Umbilical cord (tissue), 2 donors: Measurements from ENCODE around the gene KLHL5. TPM values are rescaled to one million over a fixed set of nuclear protein-coding genes. Genes with fewer than 3 reads are reported as not detected.

Source experiments
- DNase-seq: peaks from one replicate; pipeline ENCODE4 v3.0.0-alpha.2; 2015; ENCODE audit warnings: low spot score
- total RNA-seq: library from RNA; depleted of rRNA; stranded (reverse); fragments of >200 nt; gene quantifications from one replicate; pipeline ENCODE4 v1.2.3, GENCODE V29; 2014; ENCODE audit warnings: low replicate concordance; ENCODE audit not compliant: insufficient read depth

The KLHL5 gene
- total RNA-seq, 1 donor from 2014 or later, result 30.8 TPM

GRCh38 chr4:39043861-39044363 lies 18.1 kb upstream of the KLHL5 start:
- peak; percentile 14 for DNase-seq

- DNase-seq, result peak; percentile 92
These were observed 17.6 kb upstream of the KLHL5 start for GRCh38 chr4:39044364-39044955.

GRCh38 chr4:39044956-39045826 lies 16.8 kb upstream of the KLHL5 start:
- DNase-seq, result peak; percentile 40

GRCh38 chr4:39045827-39046221 lies 16.2 kb upstream of the KLHL5 start:
- DNase-seq, result no peak

DNA sequence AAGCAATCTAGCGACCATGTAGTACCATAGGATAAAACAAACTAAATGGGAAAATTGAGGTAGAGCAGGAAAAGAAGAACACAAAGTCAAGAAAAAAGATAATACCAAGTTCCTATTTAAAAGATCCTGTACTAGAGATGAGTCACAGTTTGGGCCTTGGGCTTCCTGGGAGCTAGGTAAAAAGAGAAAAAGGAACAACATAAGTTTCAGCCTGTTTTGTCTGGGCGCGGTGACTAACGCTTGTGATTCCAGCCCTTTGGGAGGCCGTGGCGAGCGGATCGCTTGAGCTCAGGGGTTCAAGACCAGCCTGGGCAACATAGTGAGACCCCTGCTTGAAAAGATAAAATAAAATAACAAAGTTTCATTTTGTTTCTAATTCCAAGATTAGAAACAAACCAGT lies 15.8 kb upstream of the KLHL5 start:
- peak; percentile 4 for DNase-seq

- no peak for DNase-seq
These were observed 14.4 kb upstream of the KLHL5 start for GRCh38 chr4:39047681-39048080.

- no peak for DNase-seq
These were observed 13.7 kb upstream of the KLHL5 start for GRCh38 chr4:39048311-39048710.

- DNase-seq, result no peak
These were observed 11.4 kb upstream of the KLHL5 start for GRCh38 chr4:39050590-39050989.

GRCh38 chr4:39051492-39051891 lies 10.5 kb upstream of the KLHL5 start:
- no peak for DNase-seq

GRCh38 chr4:39053983-39054382 lies 8.0 kb upstream of the KLHL5 start:
- no peak for DNase-seq

- DNase-seq, result no peak
These were observed 7.5 kb upstream of the KLHL5 start for GRCh38 chr4:39054497-39054896.

GRCh38 chr4:39056023-39056422 lies 6.0 kb upstream of the KLHL5 start:
- no peak for DNase-seq

- no peak for DNase-seq
These were observed 575 bp upstream of the KLHL5 start for GRCh38 chr4:39061457-39061856.

GRCh38 chr4:39062770-39063097 lies 702 bp downstream of the KLHL5 start:
- DNase-seq, result no peak

DNA sequence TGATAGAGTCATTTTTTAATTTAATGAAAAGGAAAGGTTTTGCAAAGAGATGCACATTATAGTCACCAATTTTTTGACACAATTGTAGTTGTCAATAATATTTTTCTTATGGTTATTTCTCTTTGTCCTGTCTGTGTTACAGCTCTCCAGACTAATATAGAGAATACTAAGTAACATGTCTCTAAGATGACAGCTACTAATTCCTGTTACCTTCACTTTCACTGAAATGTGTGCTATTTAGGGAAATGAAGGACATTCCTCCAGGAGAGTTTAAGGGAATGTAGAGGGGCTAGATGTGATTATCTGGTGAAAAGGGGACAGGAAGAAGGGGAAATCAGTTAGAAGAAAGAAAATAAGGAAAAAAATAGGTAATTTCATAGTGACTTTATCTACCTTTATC lies 1.4 kb downstream of the KLHL5 start:
- no peak for DNase-seq

- DNase-seq, result no peak
These were observed 4.3 kb downstream of the KLHL5 start for GRCh38 chr4:39066371-39066770.

- DNase-seq, result no peak
These were observed 5.0 kb downstream of the KLHL5 start for GRCh38 chr4:39067031-39067430.

- no peak for DNase-seq
These were observed 5.4 kb downstream of the KLHL5 start for GRCh38 chr4:39067451-39067850.

DNA sequence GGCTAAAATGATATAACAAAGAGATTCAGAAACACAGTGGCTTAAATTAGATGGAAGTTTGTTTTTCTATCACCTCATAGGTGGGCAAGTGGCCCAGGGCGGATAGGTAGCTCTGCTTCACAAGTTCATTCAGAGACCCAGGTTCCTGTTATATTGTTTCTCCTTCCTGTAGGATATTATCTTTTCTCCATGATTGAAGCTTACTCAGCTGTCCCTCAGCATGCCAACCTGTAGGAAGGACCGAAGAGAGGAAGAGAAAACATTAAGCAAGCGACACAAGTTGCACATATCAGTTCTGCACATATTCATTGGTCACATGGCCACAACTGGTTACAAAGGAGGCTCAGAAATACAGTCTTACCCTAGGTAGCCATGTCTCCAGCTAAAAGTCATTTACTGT lies 6.9 kb downstream of the KLHL5 start:
- DNase-seq, result no peak

GRCh38 chr4:39078829-39079228 lies 16.8 kb downstream of the KLHL5 start:
- no peak for DNase-seq

GRCh38 chr4:39083164-39083563 lies 21.1 kb downstream of the KLHL5 start:
- no peak for DNase-seq

DNA sequence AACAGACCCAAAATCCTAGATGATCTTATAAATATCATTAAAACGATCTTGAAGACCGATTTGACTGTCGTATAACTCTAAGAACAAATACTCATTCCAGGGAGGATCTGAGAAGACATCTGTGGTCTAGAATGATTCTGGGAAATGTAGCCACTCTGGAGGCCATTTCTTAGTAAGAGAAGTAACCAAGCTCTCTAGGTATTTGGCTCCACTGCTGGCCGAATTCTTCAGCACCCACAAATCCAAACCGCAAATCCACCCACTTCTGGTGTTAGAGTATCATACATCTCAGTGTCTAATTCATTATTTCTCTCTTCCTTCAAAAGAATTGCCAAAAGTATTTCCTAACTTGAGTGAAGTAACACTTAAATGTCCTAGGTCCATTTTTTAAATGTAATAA lies 23.9 kb downstream of the KLHL5 start:
- no peak for DNase-seq

GRCh38 chr4:39096847-39097246 lies 34.8 kb downstream of the KLHL5 start:
- no peak for DNase-seq
